Gastrocnemius medialis (tissue), 4 donors: Measurements from ENCODE around the gene CEACAM3. TPM values are rescaled to one million over a fixed set of nuclear protein-coding genes. Genes with fewer than 3 reads are reported as not detected.
A peak's percentile ranks its signal among the peaks of the same experiment; 100 is the strongest.

Experiments
- ATAC-seq, 2 donors: fragments of 150-250 bp; one replicate each; pipeline ENCODE4 v1.9.1; 2016
- DNase-seq, 2 donors: peaks; one replicate each; pipeline ENCODE4 v3.0.0-alpha.2; 2019
- H3K27ac ChIP-seq, 4 donors: fragments of 200-600 bp; sonication (generic); 1 replicate in 1 of 4; 2 replicates in 3 of 4; pipeline ENCODE4 v1.5.1; 2016 to 2018; ENCODE audit warnings: mild to moderate bottlenecking in 2 of 4, moderate library complexity in 1 of 4
- H3K27me3 ChIP-seq, 3 donors: fragments of 200-600 bp; sonication (generic) in 2 of 3; 1 replicate in 1 of 3; 2 replicates in 2 of 3; pipeline versions ENCODE4 v1.5.1 to v1.6.0; 2016 to 2019; ENCODE audit warnings: mild to moderate bottlenecking in 1 of 3, moderate library complexity in 1 of 3
- H3K36me3 ChIP-seq, 2 donors: fragments of 200-600 bp; sonication (generic) in 1 of 2; one replicate each; pipeline ENCODE4 v1.5.1; 2017 to 2018
- H3K4me1 ChIP-seq, 2 donors: fragments of 200-600 bp; sonication (generic) in 1 of 2; one replicate each; pipeline ENCODE4 v1.5.1; 2016 to 2017; ENCODE audit warnings: mild to moderate bottlenecking in 2 of 2
- H3K4me3 ChIP-seq, 4 donors: fragments of 200-600 bp; sonication (generic) in 3 of 4; 1 replicate in 1 of 4; 2 replicates in 3 of 4; pipeline ENCODE4 v1.5.1; 2016 to 2019; ENCODE audit warnings: mild to moderate bottlenecking in 2 of 4
- H3K9me3 ChIP-seq, 3 donors: fragments of 200-600 bp; sonication (generic) in 2 of 3; 1 replicate in 1 of 3; 2 replicates in 2 of 3; pipeline ENCODE4 v1.5.1; 2016 to 2019
- CTCF ChIP-seq, 5 experiments: fragments of 450-650 bp in 3 of 5; fragments of 200-600 bp in 2 of 5; sonication (generic) in 2 of 5; IDR thresholded peaks in 4 of 5; conservative IDR thresholded peaks in 1 of 5; 1 replicate in 4 of 5; 2 replicates in 1 of 5; pipeline ENCODE4 v1.5.1; 2016 to 2019; ENCODE audit warnings: antibody characterized with exemption in 5 of 5, mild to moderate bottlenecking in 3 of 5, moderate library complexity in 3 of 5
- POLR2A ChIP-seq, 2 donors: fragments of 450-650 bp; IDR thresholded peaks; one replicate each; pipeline ENCODE4 v1.6.1; 2017; ENCODE audit warnings: antibody characterized with exemption in 2 of 2, mild to moderate bottlenecking in 2 of 2, moderate library complexity in 2 of 2
- in situ Hi-C, 4 donors: fragments of 200-750 bp; cut with MboI; loops; one replicate each; pipeline versions ENCODE4 v1.15.0 to v1.8.0; 2017; ENCODE audit warnings: low sequenced_read_pairs in 4 of 4
- intact Hi-C: fragments of 100-400 bp; cut with DNase I; formaldehyde crosslinking; loops from one replicate; pipeline ENCODE4 v1.15.1; 2023; ENCODE audit warnings: low total_unique reads
- total RNA-seq, 4 donors: library from RNA; depleted of rRNA; stranded (reverse); fragments of >200 nt; gene quantifications; one replicate each; pipeline versions ENCODE4 v1.1.0 to v1.2.3, GENCODE V29; 2016

Gene CEACAM3
- total RNA-seq, 4 donors from 2014 or later, result not detected

GRCh38 chr19:41807176-41807575 is 10.8 kb downstream of the CEACAM3 start:
- in situ Hi-C loops, result no loop called here
- H3K27me3 ChIP-seq, result peaks cover 0 to 3% (median 0%) of the 10 kb centered on the region in 3 donors

DNA sequence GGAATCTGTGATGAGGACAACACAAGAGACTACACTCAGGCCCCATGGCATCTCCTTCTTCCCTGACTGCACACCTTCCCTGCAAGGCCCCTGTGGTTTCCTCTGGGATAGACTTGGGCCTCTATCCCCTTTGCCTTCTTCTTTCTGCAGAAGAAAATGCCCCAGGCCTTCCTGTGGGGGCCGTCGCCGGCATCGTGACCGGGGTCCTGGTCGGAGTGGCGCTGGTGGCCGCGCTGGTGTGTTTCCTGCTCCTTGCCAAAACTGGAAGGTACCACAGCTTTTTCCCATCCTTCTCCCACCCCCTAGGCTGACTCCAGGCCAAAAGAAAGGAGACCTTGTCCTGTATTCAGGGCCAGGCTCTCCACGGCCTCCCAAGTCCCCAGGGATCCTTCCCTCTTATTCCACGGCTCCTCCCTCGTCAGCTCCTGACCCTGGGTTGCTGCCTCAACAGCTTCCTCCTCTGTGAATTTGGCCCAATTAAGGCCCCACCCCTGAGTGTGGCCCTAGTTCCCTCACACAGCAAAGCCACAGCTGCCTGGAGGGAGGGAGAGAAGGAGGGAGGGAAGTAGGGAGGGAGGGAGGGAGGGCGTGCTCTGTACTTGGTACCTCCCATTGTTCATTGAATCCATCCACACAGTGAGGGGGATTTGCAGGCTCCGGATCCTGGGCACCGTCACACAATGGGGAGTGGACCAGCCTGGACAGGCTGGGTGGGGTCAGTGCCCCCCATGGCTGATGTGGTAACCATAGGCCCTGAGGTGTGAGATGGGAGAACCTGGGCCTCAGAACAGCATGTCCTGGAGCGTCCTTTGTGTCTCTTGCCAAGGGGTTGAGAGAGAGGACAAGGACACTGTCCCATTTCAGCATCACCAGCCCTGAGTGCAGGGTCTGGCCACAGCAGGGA is 12.5 kb downstream of the CEACAM3 start:
- DNase-seq (peak; percentile 6 to 34), ATAC-seq (no peak)
- no peaks in the 10 kb centered on the region for H3K9me3 ChIP-seq
- H3K36me3 ChIP-seq, result no peaks in the 10 kb centered on the region
- intact Hi-C loops (no loop called here), in situ Hi-C loops (no loop called here)
- TF ChIP-seq CTCF (IDR thresholded peaks at IDR 0.05 in 4 of 5, conservative IDR thresholded peaks at IDR 0.05 in 1 of 5), result no peak
- peaks cover 0 to 3% (median 0%) of the 10 kb centered on the region in 3 donors for H3K27me3 ChIP-seq
- no peak overlapping the region for H3K27ac ChIP-seq
- H3K4me1 ChIP-seq, result no peaks in the 10 kb centered on the region
- no peak overlapping the region for H3K4me3 ChIP-seq

More at GRCh38 chr19:41807176-41807575, 10.8 kb downstream of the CEACAM3 start:
- Histone ChIP-seq H3K4me3 (no peak overlapping the region), H3K27ac (no peak overlapping the region), H3K4me1 (no peaks in the 10 kb centered on the region), H3K9me3 (no peaks in the 10 kb centered on the region), H3K36me3 (no peaks in the 10 kb centered on the region)
- TF ChIP-seq POLR2A (IDR thresholded peaks at IDR 0.05) (no peak), CTCF (IDR thresholded peaks at IDR 0.05 in 4 of 5, conservative IDR thresholded peaks at IDR 0.05 in 1 of 5) (no peak)
- DNase-seq, result no peak
- intact Hi-C loops, result no loop called here
- no peak for ATAC-seq

DNA sequence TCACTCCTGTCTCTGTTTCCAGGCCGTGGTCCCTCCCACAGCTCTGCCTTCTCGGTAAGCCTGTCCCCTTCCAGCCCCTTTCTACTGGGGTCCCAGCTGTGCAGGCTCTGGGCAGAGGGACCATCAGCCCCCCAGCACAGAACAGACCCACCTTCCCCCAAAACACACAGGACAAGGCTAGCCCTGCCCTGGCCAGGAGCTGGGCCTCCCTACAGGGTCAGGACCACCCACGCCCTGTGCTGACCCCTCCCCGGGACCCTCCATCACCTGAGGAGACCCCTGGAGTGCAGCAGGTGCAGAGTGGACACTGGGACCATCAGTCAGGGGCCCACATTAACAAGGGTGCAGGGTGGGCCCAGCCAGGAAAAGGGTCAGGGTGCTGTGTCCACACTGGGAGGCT is 13.9 kb downstream of the CEACAM3 start:
- no peaks in the 10 kb centered on the region for H3K4me1 ChIP-seq
- peaks cover 0 to 3% (median 0%) of the 10 kb centered on the region in 3 donors for H3K27me3 ChIP-seq
- no peak for TF ChIP-seq POLR2A (IDR thresholded peaks at IDR 0.05)
- no peak for TF ChIP-seq CTCF (IDR thresholded peaks at IDR 0.05 in 4 of 5, conservative IDR thresholded peaks at IDR 0.05 in 1 of 5)
- H3K36me3 ChIP-seq, result no peaks in the 10 kb centered on the region
- H3K9me3 ChIP-seq, result no peaks in the 10 kb centered on the region
- H3K4me3 ChIP-seq, result no peak overlapping the region
- DNase-seq, result no peak
- in situ Hi-C loops, result no loop called here
- H3K27ac ChIP-seq, result no peak overlapping the region
- ATAC-seq, result no peak
- intact Hi-C loops, result no loop called here

- no peak for TF ChIP-seq CTCF (IDR thresholded peaks at IDR 0.05 in 4 of 5, conservative IDR thresholded peaks at IDR 0.05 in 1 of 5)
- TF ChIP-seq POLR2A (IDR thresholded peaks at IDR 0.05), result no peak
- Histone ChIP-seq H3K4me1 (no peaks in the 10 kb centered on the region), H3K27me3 (peaks cover 0 to 3% (median 0%) of the 10 kb centered on the region in 3 donors), H3K36me3 (no peaks in the 10 kb centered on the region), H3K9me3 (no peaks in the 10 kb centered on the region), H3K4me3 (no peak overlapping the region), H3K27ac (no peak overlapping the region)
- intact Hi-C loops (no loop called here), in situ Hi-C loops (no loop called here)
- ATAC-seq (no peak), DNase-seq (peak in 1 of 2 donors; percentile 18)
These were observed 14.6 kb downstream of the CEACAM3 start for GRCh38 chr19:41811036-41811435.
